Mesothelial cell of epicardium (in vitro differentiated cells): Measurements from ENCODE around the gene COL5A1. TPM values are rescaled to one million over a fixed set of nuclear protein-coding genes. Genes with fewer than 3 reads are reported as not detected.

ENCODE experiments used
- DNase-seq, 2 experiments: peaks; one replicate each; pipeline ENCODE4 v3.0.0; 2021; ENCODE audit warnings: low spot score in 2 of 2; ENCODE audit not compliant: unreplicated experiment in 2 of 2
- H3K27ac Mint-ChIP-seq: 2 replicates; pipeline ENCODE4 v1.8.0; 2021; ENCODE audit warnings: mixed read lengths
- H3K27me3 Mint-ChIP-seq: 2 replicates; pipeline ENCODE4 v1.8.0; 2021; ENCODE audit warnings: low read depth, mixed read lengths
- H3K36me3 Mint-ChIP-seq: 2 replicates; pipeline ENCODE4 v1.8.0; 2021; ENCODE audit warnings: mixed read lengths
- H3K4me1 Mint-ChIP-seq: 2 replicates; pipeline ENCODE4 v1.8.0; 2021; ENCODE audit warnings: mixed read lengths
- H3K4me3 Mint-ChIP-seq: 2 replicates; pipeline ENCODE4 v1.8.0; 2021; ENCODE audit warnings: mild to moderate bottlenecking, moderate library complexity, mixed read lengths
- H3K9me3 Mint-ChIP-seq: 2 replicates; pipeline ENCODE4 v1.8.0; 2021; ENCODE audit warnings: mixed read lengths
- total RNA-seq: library from RNA; stranded (reverse); gene quantifications from 3 replicates; pipeline ENCODE4 v1.2.1, GENCODE V29; 2021
- TF ChIP-seq, protein P1 (sequence below): fragments of 200-600 bp; sonication (generic); IDR thresholded peaks from one replicate; pipeline ENCODE4 v1.5.0; 2021; ENCODE audit warnings: antibody characterized with exemption; ENCODE audit not compliant: unreplicated experiment

The COL5A1 gene
- total RNA-seq, 1 donor from 2014 or later = 605 TPM

DNA sequence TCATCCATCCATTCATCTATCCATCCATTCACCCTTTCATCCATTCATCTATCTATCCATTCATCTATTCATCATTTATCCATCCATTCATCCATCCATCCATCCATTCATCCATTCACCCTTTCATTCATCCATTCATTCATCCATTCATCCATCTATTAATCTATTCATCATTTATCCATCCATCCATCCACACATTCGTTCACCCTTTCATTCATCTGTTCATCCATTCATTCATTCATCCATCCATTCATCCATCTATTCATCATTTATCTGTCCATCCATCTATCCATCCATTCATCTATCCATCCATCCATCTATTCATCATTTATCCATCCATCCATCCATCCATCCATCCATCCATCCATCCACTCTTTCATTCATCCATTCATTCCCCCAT, 205.1 kb downstream of the COL5A1 start:
- H3K9me3 Mint-ChIP-seq = no peaks in the 10 kb centered on the region
- no peak overlapping the region for H3K4me3 Mint-ChIP-seq
- H3K36me3 Mint-ChIP-seq = peaks cover 18% of the 10 kb centered on the region
- DNase-seq = no peak
- no peaks in the 10 kb centered on the region for H3K4me1 Mint-ChIP-seq
- TF ChIP-seq, protein P1, sequence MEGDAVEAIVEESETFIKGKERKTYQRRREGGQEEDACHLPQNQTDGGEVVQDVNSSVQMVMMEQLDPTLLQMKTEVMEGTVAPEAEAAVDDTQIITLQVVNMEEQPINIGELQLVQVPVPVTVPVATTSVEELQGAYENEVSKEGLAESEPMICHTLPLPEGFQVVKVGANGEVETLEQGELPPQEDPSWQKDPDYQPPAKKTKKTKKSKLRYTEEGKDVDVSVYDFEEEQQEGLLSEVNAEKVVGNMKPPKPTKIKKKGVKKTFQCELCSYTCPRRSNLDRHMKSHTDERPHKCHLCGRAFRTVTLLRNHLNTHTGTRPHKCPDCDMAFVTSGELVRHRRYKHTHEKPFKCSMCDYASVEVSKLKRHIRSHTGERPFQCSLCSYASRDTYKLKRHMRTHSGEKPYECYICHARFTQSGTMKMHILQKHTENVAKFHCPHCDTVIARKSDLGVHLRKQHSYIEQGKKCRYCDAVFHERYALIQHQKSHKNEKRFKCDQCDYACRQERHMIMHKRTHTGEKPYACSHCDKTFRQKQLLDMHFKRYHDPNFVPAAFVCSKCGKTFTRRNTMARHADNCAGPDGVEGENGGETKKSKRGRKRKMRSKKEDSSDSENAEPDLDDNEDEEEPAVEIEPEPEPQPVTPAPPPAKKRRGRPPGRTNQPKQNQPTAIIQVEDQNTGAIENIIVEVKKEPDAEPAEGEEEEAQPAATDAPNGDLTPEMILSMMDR = no peak
- no peaks in the 10 kb centered on the region for H3K27me3 Mint-ChIP-seq
- no peak overlapping the region for H3K27ac Mint-ChIP-seq

DNA sequence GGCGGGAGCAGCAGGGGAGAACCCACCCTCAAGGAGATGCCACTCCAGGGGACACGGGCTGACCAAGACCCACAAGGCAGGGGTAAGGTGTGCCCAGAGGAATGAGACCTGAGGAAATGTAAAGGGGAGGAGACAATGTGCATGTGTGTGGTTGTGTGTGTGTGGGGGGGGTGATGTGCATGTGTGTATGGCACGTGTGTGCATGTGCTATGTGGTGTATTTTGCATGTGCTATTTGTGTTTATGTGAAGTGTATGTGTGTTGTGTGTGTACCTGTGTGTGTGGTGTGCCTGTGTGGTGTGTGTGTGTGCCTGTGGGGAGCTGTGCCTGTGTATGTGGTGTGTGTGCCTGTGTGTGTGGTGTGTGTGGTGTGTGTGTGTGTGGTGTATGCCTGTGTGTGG, 205.5 kb downstream of the COL5A1 start:
- DNase-seq = no peak
- Mint-ChIP-seq H3K4me3 (no peak overlapping the region), H3K36me3 (peaks cover 18% of the 10 kb centered on the region), H3K27ac (no peak overlapping the region), H3K27me3 (no peaks in the 10 kb centered on the region), H3K9me3 (no peaks in the 10 kb centered on the region), H3K4me1 (no peaks in the 10 kb centered on the region)
- TF ChIP-seq, protein P1 = no peak

DNA sequence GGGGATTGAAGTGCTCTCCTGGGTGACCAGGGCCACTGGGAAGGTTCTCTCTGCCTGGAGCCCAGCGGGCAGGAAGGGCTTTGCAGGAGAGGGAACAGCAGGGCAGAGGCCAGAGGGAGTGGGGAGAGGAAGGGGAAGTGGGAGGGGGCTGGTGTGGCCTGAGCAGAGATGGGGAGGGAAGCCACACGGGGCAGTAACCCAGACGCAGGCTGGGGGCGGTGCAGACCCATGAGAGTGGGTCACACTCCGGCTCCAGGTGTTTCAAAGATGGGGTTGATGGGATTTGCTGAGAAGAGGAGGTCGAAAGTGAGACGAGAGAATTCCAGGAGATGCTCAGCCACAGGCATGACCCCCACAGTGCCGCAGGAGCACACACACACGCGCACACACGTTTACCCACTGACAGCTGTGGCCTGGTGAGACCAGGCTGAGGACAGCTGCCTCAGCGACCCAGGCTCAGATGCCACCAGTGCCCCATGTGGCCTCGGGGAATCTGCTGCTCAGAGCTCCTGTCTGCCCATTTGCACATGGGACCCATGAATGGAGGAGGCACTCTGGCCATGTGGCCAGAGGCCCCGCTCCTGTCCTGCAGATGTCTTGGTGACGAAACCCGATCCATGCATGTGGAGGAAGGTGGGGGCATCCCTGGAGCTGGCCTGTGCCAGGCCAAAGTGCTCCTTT, 206.3 kb downstream of the COL5A1 start:
- DNase-seq = no peak
- no peaks in the 10 kb centered on the region for H3K4me1 Mint-ChIP-seq
- TF ChIP-seq, protein P1 = no peak
- H3K27me3 Mint-ChIP-seq = no peaks in the 10 kb centered on the region
- H3K4me3 Mint-ChIP-seq = no peak overlapping the region
- H3K36me3 Mint-ChIP-seq = peaks cover 15% of the 10 kb centered on the region
- H3K27ac Mint-ChIP-seq = no peak overlapping the region
- no peaks in the 10 kb centered on the region for H3K9me3 Mint-ChIP-seq

DNA sequence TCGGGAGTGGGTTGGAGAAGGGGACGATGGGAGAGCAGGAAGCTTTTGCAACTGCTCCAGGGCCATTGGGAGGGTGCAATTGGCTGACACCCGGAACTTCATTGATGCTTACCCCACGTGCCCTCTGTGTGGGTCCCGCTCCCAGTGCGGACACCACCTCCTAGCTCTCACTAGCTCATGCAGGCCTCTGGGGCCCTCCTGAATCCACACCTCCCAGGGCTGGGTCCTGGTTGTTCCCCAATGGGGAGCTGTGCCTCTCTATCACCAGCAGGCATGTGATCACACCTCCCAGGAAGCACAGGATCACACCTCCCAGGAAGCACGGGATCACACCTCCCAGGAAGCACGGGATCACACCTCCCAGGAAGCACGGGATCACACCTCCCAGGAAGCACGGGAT, 206.9 kb downstream of the COL5A1 start:
- Mint-ChIP-seq H3K4me3 (no peak overlapping the region), H3K4me1 (no peaks in the 10 kb centered on the region), H3K36me3 (peaks cover 9% of the 10 kb centered on the region), H3K9me3 (no peaks in the 10 kb centered on the region), H3K27me3 (no peaks in the 10 kb centered on the region), H3K27ac (no peak overlapping the region)
- TF ChIP-seq, protein P1 = no peak
- no peak for DNase-seq

DNA sequence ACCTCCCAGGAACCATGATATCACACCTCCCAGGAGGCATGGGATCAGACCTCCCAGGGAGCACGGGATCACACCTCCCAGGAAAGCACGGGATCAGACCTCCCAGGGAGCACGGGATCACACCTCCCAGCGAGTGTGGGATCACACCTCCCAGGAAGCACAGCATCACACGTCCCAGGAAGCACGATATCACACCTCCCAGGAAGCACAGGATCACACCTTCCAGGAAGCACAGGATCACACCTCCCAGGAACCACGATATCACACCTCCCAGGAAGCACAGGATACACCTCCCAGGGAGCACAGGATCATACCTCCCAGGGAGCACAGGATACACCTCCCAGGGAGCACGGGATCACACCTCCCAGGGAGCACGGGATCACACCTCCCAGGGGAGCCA, 209.0 kb downstream of the COL5A1 start:
- no peaks in the 10 kb centered on the region for H3K27me3 Mint-ChIP-seq
- H3K9me3 Mint-ChIP-seq = no peaks in the 10 kb centered on the region
- no peak for DNase-seq
- H3K4me3 Mint-ChIP-seq = no peak overlapping the region
- H3K4me1 Mint-ChIP-seq = no peaks in the 10 kb centered on the region
- H3K27ac Mint-ChIP-seq = no peak overlapping the region
- TF ChIP-seq, protein P1 = no peak
- H3K36me3 Mint-ChIP-seq = no peaks in the 10 kb centered on the region

DNA sequence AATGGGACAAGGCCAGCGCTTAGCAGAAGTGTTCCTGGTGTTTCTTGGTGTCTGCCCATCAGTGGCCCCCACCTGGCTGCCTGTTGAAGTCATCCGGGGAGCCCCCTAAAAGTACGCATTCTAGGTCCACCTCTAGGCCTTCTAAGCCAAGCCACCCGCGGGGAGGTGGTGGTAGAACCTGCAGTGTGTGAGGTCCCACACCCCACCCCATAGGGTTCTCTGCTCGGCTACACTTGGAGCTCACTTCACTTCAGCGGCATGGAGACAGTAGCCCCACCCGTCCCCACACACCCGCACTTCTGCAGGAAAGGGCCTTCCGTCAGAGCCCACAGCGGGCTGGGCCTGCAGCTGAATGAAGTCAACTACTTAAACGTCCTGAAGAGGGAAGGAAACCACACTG, 209.4 kb downstream of the COL5A1 start:
- no peaks in the 10 kb centered on the region for H3K27me3 Mint-ChIP-seq

More for the DNA sequence above, 209.4 kb downstream of the COL5A1 start:
- H3K27ac Mint-ChIP-seq = no peak overlapping the region
- no peaks in the 10 kb centered on the region for H3K36me3 Mint-ChIP-seq
- no peaks in the 10 kb centered on the region for H3K9me3 Mint-ChIP-seq
- no peaks in the 10 kb centered on the region for H3K4me1 Mint-ChIP-seq
- H3K4me3 Mint-ChIP-seq = no peak overlapping the region
- DNase-seq = no peak
- TF ChIP-seq, protein P1 = no peak
